HEK293 (cell line): ENCODE measurements around the gene SFXN2.

Source experiments
- ELK4 ChIP-seq: IDR thresholded peaks from 2 replicates; pipeline ENCODE4 v1.6.1; 2011; ENCODE audit warnings: mild to moderate bottlenecking, low read depth, low read length, borderline replicate concordance
- ZNF747 ChIP-seq: fragments of 450-650 bp; formaldehyde crosslinking; IDR thresholded peaks from 2 replicates; pipeline ENCODE4 v1.5.1; 2016; ENCODE audit warnings: missing biosample characterization, missing genetic modification characterization
- TF ChIP-seq, protein P1 (sequence below): fragments of 450-650 bp; formaldehyde crosslinking; IDR thresholded peaks from 2 replicates; pipeline ENCODE4 v1.5.1; 2016; ENCODE audit warnings: missing biosample characterization, missing genetic modification characterization
- TF ChIP-seq, protein P2 (sequence below): sonication (generic); formaldehyde crosslinking; IDR thresholded peaks from 2 replicates; pipeline ENCODE4 v1.8.1; 2022; ENCODE audit warnings: mild to moderate bottlenecking, moderate library complexity, missing genetic modification reagents

DNA sequence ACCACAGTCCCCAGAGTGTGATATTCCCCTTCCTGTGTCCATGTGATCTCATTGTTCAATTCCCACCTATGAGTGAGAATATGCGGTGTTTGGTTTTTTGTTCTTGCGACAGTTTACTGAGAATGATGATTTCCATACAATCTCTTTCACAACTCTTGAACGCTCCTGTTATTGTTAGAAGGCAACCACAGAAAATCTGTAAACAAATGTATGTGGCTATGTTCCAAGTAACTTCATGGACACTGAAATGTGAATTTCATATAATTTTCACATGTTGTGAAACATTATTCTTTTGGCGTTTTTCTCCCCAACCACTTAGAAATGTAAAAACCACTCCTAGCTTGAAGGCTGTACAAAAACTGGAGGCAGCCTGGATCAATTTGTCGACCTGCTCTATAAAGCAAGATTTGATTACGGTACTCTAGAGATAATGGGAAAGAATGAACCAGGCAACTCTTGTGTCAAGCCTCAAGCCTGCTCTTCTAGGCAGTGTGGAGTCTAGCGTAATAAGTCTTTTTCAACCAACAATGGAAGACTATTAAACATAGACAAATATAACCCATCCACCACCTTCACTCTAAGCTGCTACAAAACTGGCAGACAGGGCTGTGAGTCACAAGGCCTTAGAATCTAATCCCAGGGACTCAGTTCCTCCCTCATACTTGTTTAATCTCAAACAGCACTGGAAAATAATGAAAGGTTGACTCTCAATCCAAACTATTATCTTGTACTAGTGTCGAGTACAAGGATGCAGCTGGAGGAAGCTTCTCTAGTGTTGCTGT lies 23.0 kb upstream of the SFXN2 start:
- no peak for TF ChIP-seq ZNF747
- TF ChIP-seq ELK4: no peak
- TF ChIP-seq, protein P1, sequence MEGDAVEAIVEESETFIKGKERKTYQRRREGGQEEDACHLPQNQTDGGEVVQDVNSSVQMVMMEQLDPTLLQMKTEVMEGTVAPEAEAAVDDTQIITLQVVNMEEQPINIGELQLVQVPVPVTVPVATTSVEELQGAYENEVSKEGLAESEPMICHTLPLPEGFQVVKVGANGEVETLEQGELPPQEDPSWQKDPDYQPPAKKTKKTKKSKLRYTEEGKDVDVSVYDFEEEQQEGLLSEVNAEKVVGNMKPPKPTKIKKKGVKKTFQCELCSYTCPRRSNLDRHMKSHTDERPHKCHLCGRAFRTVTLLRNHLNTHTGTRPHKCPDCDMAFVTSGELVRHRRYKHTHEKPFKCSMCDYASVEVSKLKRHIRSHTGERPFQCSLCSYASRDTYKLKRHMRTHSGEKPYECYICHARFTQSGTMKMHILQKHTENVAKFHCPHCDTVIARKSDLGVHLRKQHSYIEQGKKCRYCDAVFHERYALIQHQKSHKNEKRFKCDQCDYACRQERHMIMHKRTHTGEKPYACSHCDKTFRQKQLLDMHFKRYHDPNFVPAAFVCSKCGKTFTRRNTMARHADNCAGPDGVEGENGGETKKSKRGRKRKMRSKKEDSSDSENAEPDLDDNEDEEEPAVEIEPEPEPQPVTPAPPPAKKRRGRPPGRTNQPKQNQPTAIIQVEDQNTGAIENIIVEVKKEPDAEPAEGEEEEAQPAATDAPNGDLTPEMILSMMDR (tag by site-specific recombination): no peak
- TF ChIP-seq, protein P2, sequence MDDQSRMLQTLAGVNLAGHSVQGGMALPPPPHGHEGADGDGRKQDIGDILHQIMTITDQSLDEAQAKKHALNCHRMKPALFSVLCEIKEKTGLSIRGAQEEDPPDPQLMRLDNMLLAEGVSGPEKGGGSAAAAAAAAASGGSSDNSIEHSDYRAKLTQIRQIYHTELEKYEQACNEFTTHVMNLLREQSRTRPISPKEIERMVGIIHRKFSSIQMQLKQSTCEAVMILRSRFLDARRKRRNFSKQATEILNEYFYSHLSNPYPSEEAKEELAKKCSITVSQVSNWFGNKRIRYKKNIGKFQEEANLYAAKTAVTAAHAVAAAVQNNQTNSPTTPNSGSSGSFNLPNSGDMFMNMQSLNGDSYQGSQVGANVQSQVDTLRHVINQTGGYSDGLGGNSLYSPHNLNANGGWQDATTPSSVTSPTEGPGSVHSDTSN: no peak
